Calu3 (cell line): ENCODE results near the gene AIG1. TPM values are rescaled to one million over a fixed set of nuclear protein-coding genes. Genes with fewer than 3 reads are reported as not detected.

Experiments
- BruUV-seq: library from RNA; stranded (reverse); fragments of 400-500 nt; replicated peaks from 2 replicates; lab custom pipeline; 2021; lab: Mats Ljungman, UMichigan
- CTCF ChIA-PET: fragments of 300-600 bp; sonication (Branson Sonifier 250); formaldehyde crosslinking; loops from one replicate; lab custom pipeline; 2022; ENCODE audit warnings: antibody characterized with exemption; lab: Charles Lee
- DNase-seq: peaks from one replicate; pipeline ENCODE4 v3.0.0; 2022
- H3K27ac Mint-ChIP-seq: one replicate; pipeline ENCODE4 v1.8.0; 2022; ENCODE audit warnings: mixed read lengths; ENCODE audit not compliant: unreplicated experiment
- H3K27me3 Mint-ChIP-seq: one replicate; pipeline ENCODE4 v1.8.0; 2022; ENCODE audit warnings: mixed read lengths; ENCODE audit not compliant: unreplicated experiment
- H3K36me3 Mint-ChIP-seq: one replicate; pipeline ENCODE4 v1.8.0; 2022; ENCODE audit warnings: mild to moderate bottlenecking, moderate library complexity, mixed read lengths; ENCODE audit not compliant: insufficient read depth, unreplicated experiment
- H3K4me1 Mint-ChIP-seq: one replicate; pipeline ENCODE4 v1.8.0; 2022; ENCODE audit warnings: mild to moderate bottlenecking, low read depth, mixed read lengths; ENCODE audit not compliant: unreplicated experiment
- H3K4me3 Mint-ChIP-seq: one replicate; pipeline ENCODE4 v1.8.0; 2022; ENCODE audit warnings: mild to moderate bottlenecking, low read depth, moderate library complexity, mixed read lengths; ENCODE audit not compliant: unreplicated experiment
- H3K9me3 Mint-ChIP-seq: one replicate; pipeline ENCODE4 v1.8.0; 2022; ENCODE audit warnings: low read depth, mixed read lengths; ENCODE audit not compliant: unreplicated experiment
- CTCF ChIP-seq: fragments of 200-600 bp; IDR thresholded peaks from one replicate; pipeline ENCODE4 v1.8.0; 2022; ENCODE audit warnings: antibody characterized with exemption; ENCODE audit not compliant: unreplicated experiment
- intact Hi-C: fragments of 100-400 bp; cut with micrococcal nuclease; formaldehyde crosslinking; loops from one replicate; pipeline ENCODE4 v1.10.0; 2022; ENCODE audit not compliant: unreplicated experiment
- total RNA-seq: library from RNA; stranded (reverse); gene quantifications from 2 replicates; pipeline ENCODE4 v1.2.3, GENCODE V29; 2022

Gene AIG1
- total RNA-seq, 1 experiment from 2014 or later = 57.2 TPM

GRCh38 chr6:143061597-143062385 lies 1.1 kb downstream of the AIG1 start:
- Mint-ChIP-seq H3K27ac (peak overlapping the region; percentile 98), H3K27me3 (no peaks in the 10 kb centered on the region), H3K4me3 (peak overlapping the region; percentile 94), H3K4me1 (peaks cover 33% of the 10 kb centered on the region), H3K36me3 (peaks cover 24% of the 10 kb centered on the region), H3K9me3 (peaks cover 4% of the 10 kb centered on the region)
- CTCF ChIA-PET = interaction anchor here (0.6 to 0.7 kb wide), 2 partner anchors 18 to 1574 kb away, joined by 3 to 7 read pairs; no protein-coding TSS in a partner anchor
- no peak for TF ChIP-seq CTCF
- no peak for DNase-seq
- intact Hi-C loops = no loop called here
- TSS peak; percentile 59 for BruUV-seq

- no TSS peak for BruUV-seq
- H3K27me3 Mint-ChIP-seq = no peaks in the 10 kb centered on the region
Measured at GRCh38 chr6:143062551-143062950, 1.9 kb downstream of the AIG1 start.

GRCh38 chr6:143063631-143064030 lies 2.9 kb downstream of the AIG1 start:
- CTCF ChIA-PET = no interaction called here

More at GRCh38 chr6:143062551-143062950, 1.9 kb downstream of the AIG1 start:
- Mint-ChIP-seq H3K36me3 (peaks cover 24% of the 10 kb centered on the region), H3K4me3 (peak overlapping the region; percentile 94), H3K27ac (no peak overlapping the region), H3K9me3 (peaks cover 4% of the 10 kb centered on the region), H3K4me1 (peaks cover 33% of the 10 kb centered on the region)
- DNase-seq = no peak
- intact Hi-C loops = no loop called here
- TF ChIP-seq CTCF = no peak
- CTCF ChIA-PET = no interaction called here

GRCh38 chr6:143064271-143064670 lies 3.6 kb downstream of the AIG1 start:
- Mint-ChIP-seq H3K27ac (peak overlapping the region; percentile 91), H3K4me1 (peaks cover 33% of the 10 kb centered on the region), H3K9me3 (peaks cover 4% of the 10 kb centered on the region), H3K4me3 (no peak overlapping the region), H3K36me3 (peaks cover 24% of the 10 kb centered on the region), H3K27me3 (no peaks in the 10 kb centered on the region)
- DNase-seq = no peak
- no TSS peak for BruUV-seq
- intact Hi-C loops = no loop called here
- CTCF ChIA-PET = no interaction called here
- TF ChIP-seq CTCF = no peak

More at GRCh38 chr6:143063631-143064030, 2.9 kb downstream of the AIG1 start:
- Mint-ChIP-seq H3K9me3 (peaks cover 4% of the 10 kb centered on the region), H3K36me3 (peaks cover 24% of the 10 kb centered on the region), H3K27ac (peak overlapping the region; percentile 91), H3K4me1 (peaks cover 33% of the 10 kb centered on the region), H3K4me3 (no peak overlapping the region), H3K27me3 (no peaks in the 10 kb centered on the region)
- no peak for TF ChIP-seq CTCF
- DNase-seq = no peak
- no TSS peak for BruUV-seq
- intact Hi-C loops = no loop called here
